KMS-11 (cell line): ENCODE data around the gene C1QTNF1.

Source experiments
- H2AFZ ChIP-seq: fragments of 200-600 bp; sonication (generic); 2 replicates; pipeline ENCODE4 v1.6.1; 2016; ENCODE audit warnings: antibody characterized with exemption, mixed run types, low read depth
- H3K27ac ChIP-seq: fragments of 200-600 bp; sonication (generic); 2 replicates; pipeline ENCODE4 v1.6.1; 2016; ENCODE audit warnings: mild to moderate bottlenecking, mixed run types
- H3K27me3 ChIP-seq: fragments of 200-600 bp; sonication (generic); 2 replicates; pipeline ENCODE4 v1.6.1; 2017; ENCODE audit warnings: mild to moderate bottlenecking, low read depth, mixed run types, moderate library complexity; ENCODE audit not compliant: insufficient read depth
- H3K36me3 ChIP-seq: fragments of 200-600 bp; sonication (generic); 2 replicates; pipeline ENCODE4 v1.6.1; 2017; ENCODE audit warnings: mild to moderate bottlenecking, mixed run types; ENCODE audit not compliant: insufficient read depth
- H3K4me1 ChIP-seq: fragments of 200-600 bp; sonication (generic); 2 replicates; pipeline ENCODE4 v1.6.1; 2016; ENCODE audit warnings: mild to moderate bottlenecking, low read depth, mixed run types; ENCODE audit not compliant: poor library complexity, severe bottlenecking
- H3K4me2 ChIP-seq: fragments of 200-600 bp; sonication (generic); 2 replicates; pipeline ENCODE4 v1.7.0; 2016; ENCODE audit warnings: mild to moderate bottlenecking, mixed run types
- H3K4me3 ChIP-seq: fragments of 200-600 bp; sonication (generic); IDR thresholded peaks from 2 replicates; pipeline ENCODE4 v1.6.1; 2017; ENCODE audit warnings: low read depth, low read length, mixed read lengths; ENCODE audit not compliant: insufficient read depth
- H3K79me2 ChIP-seq: fragments of 200-600 bp; sonication (generic); 2 replicates; pipeline ENCODE4 v1.6.1; 2016; ENCODE audit warnings: low read depth, mixed run types; ENCODE audit not compliant: insufficient read depth
- H3K9ac ChIP-seq: fragments of 200-600 bp; sonication (generic); 2 replicates; pipeline ENCODE4 v1.6.1; 2016; ENCODE audit warnings: mild to moderate bottlenecking, mixed run types
- H4K20me1 ChIP-seq: fragments of 200-600 bp; sonication (generic); 2 replicates; pipeline ENCODE4 v1.6.1; 2016; ENCODE audit warnings: mild to moderate bottlenecking, mixed run types; ENCODE audit not compliant: insufficient read depth
- CTCF ChIP-seq: fragments of 200-600 bp; sonication (generic); conservative IDR thresholded peaks from 2 replicates; pipeline ENCODE4 v1.6.1; 2017; ENCODE audit warnings: low read depth, mild to moderate bottlenecking, antibody characterized with exemption, low read length, moderate library complexity, mixed read lengths

The C1QTNF1 gene

GRCh38 chr17:79039171-79039570 lies 15.2 kb downstream of the C1QTNF1 start:
- H3K9ac ChIP-seq, result no peak overlapping the region
- no peak overlapping the region for H3K27ac ChIP-seq
- H4K20me1 ChIP-seq, result no peaks in the 10 kb centered on the region
- H3K4me3 ChIP-seq, result no peak overlapping the region
- no peak overlapping the region for H2AFZ ChIP-seq
- no peak overlapping the region for H3K4me2 ChIP-seq
- no peak for TF ChIP-seq CTCF
- no peaks in the 10 kb centered on the region for H3K36me3 ChIP-seq
- H3K79me2 ChIP-seq, result no peaks in the 10 kb centered on the region
- H3K4me1 ChIP-seq, result no peaks in the 10 kb centered on the region
- peaks cover 75% of the 10 kb centered on the region for H3K27me3 ChIP-seq

- no peak overlapping the region for H3K4me3 ChIP-seq
- no peaks in the 10 kb centered on the region for H3K4me1 ChIP-seq
- TF ChIP-seq CTCF, result no peak
- no peak overlapping the region for H3K27ac ChIP-seq
- no peak overlapping the region for H3K9ac ChIP-seq
- H4K20me1 ChIP-seq, result no peaks in the 10 kb centered on the region
- H3K27me3 ChIP-seq, result peaks cover 75% of the 10 kb centered on the region
- no peaks in the 10 kb centered on the region for H3K36me3 ChIP-seq
- H3K4me2 ChIP-seq, result no peak overlapping the region
- H2AFZ ChIP-seq, result no peak overlapping the region
- H3K79me2 ChIP-seq, result no peaks in the 10 kb centered on the region
Measured at GRCh38 chr17:79039886-79040285, 15.9 kb downstream of the C1QTNF1 start.

GRCh38 chr17:79041041-79041570 lies 17.1 kb downstream of the C1QTNF1 start:
- Histone ChIP-seq H3K9ac (no peak overlapping the region), H3K27me3 (peaks cover 74% of the 10 kb centered on the region), H3K79me2 (no peaks in the 10 kb centered on the region), H3K36me3 (no peaks in the 10 kb centered on the region), H3K4me3 (no peak overlapping the region), H3K27ac (no peak overlapping the region), H3K4me2 (no peak overlapping the region), H3K4me1 (no peaks in the 10 kb centered on the region), H4K20me1 (no peaks in the 10 kb centered on the region), H2AFZ (no peak overlapping the region)
- no peak for TF ChIP-seq CTCF

- Histone ChIP-seq H2AFZ (no peak overlapping the region), H3K27ac (no peak overlapping the region), H3K36me3 (no peaks in the 10 kb centered on the region), H3K4me1 (no peaks in the 10 kb centered on the region), H3K79me2 (no peaks in the 10 kb centered on the region), H3K4me3 (no peak overlapping the region), H3K9ac (no peak overlapping the region), H4K20me1 (no peaks in the 10 kb centered on the region), H3K27me3 (peaks cover 75% of the 10 kb centered on the region), H3K4me2 (no peak overlapping the region)
- no peak for TF ChIP-seq CTCF
Measured at GRCh38 chr17:79041723-79042420, 17.9 kb downstream of the C1QTNF1 start.
